Sigmoid colon (tissue), 7 donors: ENCODE measurements around the gene CAPN1. TPM values are rescaled to one million over a fixed set of nuclear protein-coding genes. Genes with fewer than 3 reads are reported as not detected.
A peak's percentile ranks its signal among the peaks of the same experiment; 100 is the strongest.

Source experiments
- DNase-seq: peaks from one replicate; pipeline ENCODE4 v3.0.0-alpha.2; 2019
- H3K27ac ChIP-seq, 4 donors: fragments of 200-600 bp; sonication (generic); one replicate each; pipeline ENCODE4 v1.5.1; 2016 to 2019; ENCODE audit warnings: mild to moderate bottlenecking in 1 of 4
- H3K27me3 ChIP-seq, 3 donors: fragments of 200-600 bp; sonication (generic); one replicate each; pipeline ENCODE4 v1.5.1; 2019; ENCODE audit warnings: mild to moderate bottlenecking in 1 of 3
- H3K36me3 ChIP-seq, 4 donors: fragments of 200-600 bp; sonication (generic); one replicate each; pipeline ENCODE4 v1.5.1; 2016 to 2019
- H3K4me1 ChIP-seq, 4 donors: fragments of 200-600 bp; sonication (generic); one replicate each; pipeline ENCODE4 v1.5.1; 2017 to 2019
- H3K4me3 ChIP-seq, 4 donors: fragments of 200-600 bp; sonication (generic); one replicate each; pipeline ENCODE4 v1.5.1; 2017 to 2019; ENCODE audit warnings: mild to moderate bottlenecking in 2 of 4, moderate library complexity in 1 of 4
- H3K9me3 ChIP-seq, 4 donors: fragments of 200-600 bp in 3 of 4; sonication (generic) in 3 of 4; one replicate each; pipeline versions ENCODE4 v1.5.1 to v1.6.1; 2013 to 2019
- EP300 ChIP-seq, 4 donors: sonication (generic); formaldehyde crosslinking; IDR thresholded peaks; one replicate each; pipeline ENCODE4 v1.6.1; 2017; ENCODE audit warnings: antibody characterized with exemption in 4 of 4
- POLR2A ChIP-seq, 2 donors: fragments of 450-650 bp; IDR thresholded peaks; one replicate each; pipeline ENCODE4 v1.6.1; 2016; ENCODE audit warnings: antibody characterized with exemption in 2 of 2, mild to moderate bottlenecking in 2 of 2, moderate library complexity in 2 of 2
- POLR2AphosphoS5 ChIP-seq, 4 donors: sonication (generic); formaldehyde crosslinking; IDR thresholded peaks; one replicate each; pipeline ENCODE4 v1.6.1; 2017; ENCODE audit warnings: antibody characterized with exemption in 4 of 4
- WGBS, 2 donors: extraction: QIAGEN DNeasy Blood & Tissue Kit; methylation state at CpG; one replicate each; pipeline ENCODE4 v1.1.7; 2013; 5-methylcytosine and 5-hydroxymethylcytosine counted together
- intact Hi-C: fragments of 100-400 bp; cut with DNase I; formaldehyde crosslinking; loops from one replicate; pipeline ENCODE4 v1.15.1; 2023
- polyA plus RNA-seq, 3 donors: library from polyadenylated mRNA; stranded (reverse); fragments of 200-250 nt; gene quantifications; one replicate each; pipeline ENCODE4 v1.2.3, GENCODE V29; 2013
- total RNA-seq, 4 donors: library from RNA; depleted of rRNA; stranded (reverse); fragments of >200 nt; gene quantifications; one replicate each; pipeline ENCODE4 v1.1.0, GENCODE V29; 2016
- TF ChIP-seq, protein P1 (sequence below), 4 experiments: fragments of 450-650 bp in 3 of 4; fragments of 200-600 bp in 1 of 4; IDR thresholded peaks; one replicate each; pipeline ENCODE4 v1.5.1; 2016 to 2019; ENCODE audit warnings: antibody characterized with exemption in 4 of 4, mild to moderate bottlenecking in 3 of 4, moderate library complexity in 2 of 4
- donor health status: healthy with polysubstance abuse.
- donor health status: Bipolar disorder and iron deficiency.
- donor health status: healthy.

Gene CAPN1
- total and polyA plus RNA-seq, 7 donors: 84.5 to 245 (median 156) TPM

- Histone ChIP-seq H3K36me3 (peaks cover 0 to 17% (median 6%) of the 10 kb centered on the region in 4 donors), H3K4me1 (peaks cover 0 to 32% (median 23%) of the 10 kb centered on the region in 4 donors), H3K4me3 (peak overlapping the region; percentile 80 to 97 (median 92)), H3K9me3 (no peaks in the 10 kb centered on the region), H3K27ac (peak overlapping the region; percentile 90 to 96 (median 92)), H3K27me3 (no peaks in the 10 kb centered on the region)
- TF ChIP-seq POLR2AphosphoS5 (IDR thresholded peaks at IDR 0.05) (peak in 1 of 4 donors; percentile 3), POLR2A (IDR thresholded peaks at IDR 0.05) (no peak)
- TF ChIP-seq, protein P1, sequence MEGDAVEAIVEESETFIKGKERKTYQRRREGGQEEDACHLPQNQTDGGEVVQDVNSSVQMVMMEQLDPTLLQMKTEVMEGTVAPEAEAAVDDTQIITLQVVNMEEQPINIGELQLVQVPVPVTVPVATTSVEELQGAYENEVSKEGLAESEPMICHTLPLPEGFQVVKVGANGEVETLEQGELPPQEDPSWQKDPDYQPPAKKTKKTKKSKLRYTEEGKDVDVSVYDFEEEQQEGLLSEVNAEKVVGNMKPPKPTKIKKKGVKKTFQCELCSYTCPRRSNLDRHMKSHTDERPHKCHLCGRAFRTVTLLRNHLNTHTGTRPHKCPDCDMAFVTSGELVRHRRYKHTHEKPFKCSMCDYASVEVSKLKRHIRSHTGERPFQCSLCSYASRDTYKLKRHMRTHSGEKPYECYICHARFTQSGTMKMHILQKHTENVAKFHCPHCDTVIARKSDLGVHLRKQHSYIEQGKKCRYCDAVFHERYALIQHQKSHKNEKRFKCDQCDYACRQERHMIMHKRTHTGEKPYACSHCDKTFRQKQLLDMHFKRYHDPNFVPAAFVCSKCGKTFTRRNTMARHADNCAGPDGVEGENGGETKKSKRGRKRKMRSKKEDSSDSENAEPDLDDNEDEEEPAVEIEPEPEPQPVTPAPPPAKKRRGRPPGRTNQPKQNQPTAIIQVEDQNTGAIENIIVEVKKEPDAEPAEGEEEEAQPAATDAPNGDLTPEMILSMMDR (IDR thresholded peaks at IDR 0.05): peak; percentile 9 to 51 (median 35)
- WGBS, 2 donors: 0 to 1% methylated on average over 60 of the region's 60 CpGs
- intact Hi-C loops: loop anchor here (2.0 kb wide), 2 partner anchors 46 to 70 kb away; partner anchors contain the start of genes SYVN1 and TM7SF2
- peak; percentile 82 for DNase-seq
Observed at GRCh38 chr11:65180877-65181568, 705 bp upstream of the CAPN1 start.

- Histone ChIP-seq H3K36me3 (peaks cover 4 to 32% (median 19%) of the 10 kb centered on the region in 4 donors), H3K9me3 (no peaks in the 10 kb centered on the region), H3K27ac (peak overlapping the region; percentile 90 to 96 (median 92)), H3K4me3 (peak overlapping the region; percentile 80 to 97 (median 92)), H3K27me3 (no peaks in the 10 kb centered on the region), H3K4me1 (peaks cover 0 to 32% (median 23%) of the 10 kb centered on the region in 4 donors)
- peak; percentile 77 for DNase-seq
- TF ChIP-seq POLR2AphosphoS5 (IDR thresholded peaks at IDR 0.05) (no peak), POLR2A (IDR thresholded peaks at IDR 0.05) (no peak), EP300 (IDR thresholded peaks at IDR 0.05) (no peak)
- TF ChIP-seq, protein P1 (IDR thresholded peaks at IDR 0.05): no peak
- intact Hi-C loops: no loop called here
- WGBS, 2 donors: 23 to 45% methylated on average over 23 of the region's 23 CpGs
Observed at GRCh38 chr11:65182258-65183170, 786 bp downstream of the CAPN1 start.

GRCh38 chr11:65183201-65183891 is 1.6 kb downstream of the CAPN1 start:
- Histone ChIP-seq H3K27ac (peak overlapping the region; percentile 90 to 96 (median 92)), H3K27me3 (no peaks in the 10 kb centered on the region), H3K4me1 (peaks cover 0 to 32% (median 23%) of the 10 kb centered on the region in 4 donors), H3K4me3 (peak overlapping the region in 2 of 4 donors; percentile 91 to 97), H3K9me3 (no peaks in the 10 kb centered on the region), H3K36me3 (peaks cover 6 to 41% (median 26%) of the 10 kb centered on the region in 4 donors)
- WGBS, 2 donors: 48 to 78% methylated on average over 19 of the region's 19 CpGs
- intact Hi-C loops: no loop called here
- no peak for TF ChIP-seq POLR2AphosphoS5 (IDR thresholded peaks at IDR 0.05)
- TF ChIP-seq, protein P1 (IDR thresholded peaks at IDR 0.05): no peak
- no peak for TF ChIP-seq EP300 (IDR thresholded peaks at IDR 0.05)
- no peak for TF ChIP-seq POLR2A (IDR thresholded peaks at IDR 0.05)
- DNase-seq: no peak

GRCh38 chr11:65184146-65184545 is 2.4 kb downstream of the CAPN1 start:
- no peak for TF ChIP-seq EP300 (IDR thresholded peaks at IDR 0.05)
- TF ChIP-seq, protein P1 (IDR thresholded peaks at IDR 0.05): no peak
- no peak for DNase-seq
- H3K4me3 ChIP-seq: no peak overlapping the region
- intact Hi-C loops: no loop called here
- no peaks in the 10 kb centered on the region for H3K27me3 ChIP-seq
- peaks cover 0 to 32% (median 23%) of the 10 kb centered on the region in 4 donors for H3K4me1 ChIP-seq
- peaks cover 6 to 49% (median 33%) of the 10 kb centered on the region in 4 donors for H3K36me3 ChIP-seq
- no peaks in the 10 kb centered on the region for H3K9me3 ChIP-seq
- peak overlapping the region in 1 of 4 donors; percentile 10 for H3K27ac ChIP-seq
- 89 to 90% methylated on average over 22 of the region's 22 CpGs for WGBS, 2 donors
